Choroid plexus epithelial cell (primary cell): ENCODE data around the gene SLC35D1.
"Not testable (repeated sequence)": the region's sequence is repeated elsewhere in the genome, so short reads cannot be mapped to it uniquely, and the experiment has no call there.

ENCODE experiments used
- DNase-seq: peaks from one replicate; pipeline ENCODE4 v3.0.0-alpha.2; 2010; ENCODE audit warnings: low read depth
- H3K4me3 ChIP-seq: 2 replicates; pipeline ENCODE4 v1.5.1; 2011; ENCODE audit warnings: low read depth, mild to moderate bottlenecking, control low read depth, low read length, moderate library complexity
- CTCF ChIP-seq: conservative IDR thresholded peaks from 2 replicates; pipeline ENCODE4 v1.5.1; 2011; ENCODE audit warnings: low read depth, mild to moderate bottlenecking, control low read depth, inconsistent platforms, low read length, moderate library complexity

Gene SLC35D1

GRCh38 chr1:67088440-67088839 lies 34.5 kb upstream of the SLC35D1 start:
- DNase-seq: no peak
- no peak overlapping the region for H3K4me3 ChIP-seq
- TF ChIP-seq CTCF: no peak

- no peak for TF ChIP-seq CTCF
- no peak for DNase-seq
- H3K4me3 ChIP-seq: no peak overlapping the region
Observed at GRCh38 chr1:67085326-67085725, 31.4 kb upstream of the SLC35D1 start.

- H3K4me3 ChIP-seq: no peak overlapping the region
- no peak for DNase-seq
- TF ChIP-seq CTCF: no peak
Observed at GRCh38 chr1:67084765-67085318, 30.9 kb upstream of the SLC35D1 start.

- DNase-seq: no peak
- no peak overlapping the region for H3K4me3 ChIP-seq
- no peak for TF ChIP-seq CTCF
Observed at GRCh38 chr1:67078291-67078690, 24.3 kb upstream of the SLC35D1 start.

- H3K4me3 ChIP-seq: no peak overlapping the region
- no peak for DNase-seq
- TF ChIP-seq CTCF: no peak
Observed at GRCh38 chr1:67077593-67077992, 23.6 kb upstream of the SLC35D1 start.

GRCh38 chr1:67072749-67073148 lies 18.8 kb upstream of the SLC35D1 start:
- TF ChIP-seq CTCF: no peak
- DNase-seq: no peak
- H3K4me3 ChIP-seq: no peak overlapping the region

GRCh38 chr1:67067655-67068054 lies 13.7 kb upstream of the SLC35D1 start:
- not testable (repeated sequence) for DNase-seq, H3K4me3 ChIP-seq
